ENCODE data around the gene MLX.
A peak's percentile ranks its signal among the peaks of the same experiment; 100 is the strongest.

MLX gene

GRCh38 chr17:42566883-42567573 is at the start of gene MLX:
Gene MLX, plus strand, starts transcription at chr17:42567100. Its CDS starts 25 bp downstream, at chr17:42567125.
- DNase-seq (ENCODE audit: low read depth in 2 of 2), result peak; percentile 91 to 94

GRCh38 chr17:42517516-42517915 is 49.4 kb upstream of the MLX start:
- DNase-seq (ENCODE audit: low read depth in 2 of 2), result peak; percentile 62 to 68

- no peak for DNase-seq (ENCODE audit: low read depth in 2 of 2)
Measured at GRCh38 chr17:42518046-42518754, 48.7 kb upstream of the MLX start.

GRCh38 chr17:42518755-42519545 is 48.0 kb upstream of the MLX start:
- no peak for DNase-seq (ENCODE audit: low read depth in 2 of 2)

GRCh38 chr17:42519546-42520491 is 47.1 kb upstream of the MLX start:
- no peak for DNase-seq (ENCODE audit: low read depth in 2 of 2)

- DNase-seq (ENCODE audit: low read depth in 2 of 2), result peak in 1 of 2 donors; percentile 21
Measured at GRCh38 chr17:42520540-42520951, 46.4 kb upstream of the MLX start.

- DNase-seq (ENCODE audit: low read depth in 2 of 2), result no peak
Measured at GRCh38 chr17:42521036-42521435, 45.9 kb upstream of the MLX start.

- no peak for DNase-seq (ENCODE audit: low read depth in 2 of 2)
Measured at GRCh38 chr17:42521666-42522262, 45.1 kb upstream of the MLX start.

- DNase-seq (ENCODE audit: low read depth in 2 of 2), result no peak
Measured at GRCh38 chr17:42522263-42522790, 44.6 kb upstream of the MLX start.

GRCh38 chr17:42522798-42523278 is 44.1 kb upstream of the MLX start:
- DNase-seq (ENCODE audit: low read depth in 2 of 2), result no peak

- no peak for DNase-seq (ENCODE audit: low read depth in 2 of 2)
Measured at GRCh38 chr17:42525221-42525620, 41.7 kb upstream of the MLX start.

- no peak for DNase-seq (ENCODE audit: low read depth in 2 of 2)
Measured at GRCh38 chr17:42526031-42526444, 40.9 kb upstream of the MLX start.

- no peak for DNase-seq (ENCODE audit: low read depth in 2 of 2)
Measured at GRCh38 chr17:42527932-42528331, 39.0 kb upstream of the MLX start.

- DNase-seq (ENCODE audit: low read depth in 2 of 2), result no peak
Measured at GRCh38 chr17:42529061-42529460, 37.8 kb upstream of the MLX start.

- DNase-seq (ENCODE audit: low read depth in 2 of 2), result no peak
Measured at GRCh38 chr17:42530952-42531454, 35.9 kb upstream of the MLX start.

- DNase-seq (ENCODE audit: low read depth in 2 of 2), result peak; percentile 32 to 37
Measured at GRCh38 chr17:42531455-42532354, 35.2 kb upstream of the MLX start.

- DNase-seq (ENCODE audit: low read depth in 2 of 2), result no peak
Measured at GRCh38 chr17:42535155-42536047, 31.5 kb upstream of the MLX start.

- DNase-seq (ENCODE audit: low read depth in 2 of 2), result peak; percentile 84 to 86
Measured at GRCh38 chr17:42536048-42536371, 30.9 kb upstream of the MLX start, which contains the start of gene NAGLU. Gene NAGLU, plus strand, starts transcription at chr17:42536241. Its CDS starts 32 bp downstream, at chr17:42536273.
